HTERT RPE-1 (cell line): ENCODE results near the gene AZIN2.

Source experiments
- in situ Hi-C: fragments of 300-500 bp; cut with MboI; formaldehyde crosslinking; loops from 4 replicates; pipeline ENCODE4 v1.14.3; 2020; ENCODE audit warnings: low sequenced_read_pairs

AZIN2 gene

DNA sequence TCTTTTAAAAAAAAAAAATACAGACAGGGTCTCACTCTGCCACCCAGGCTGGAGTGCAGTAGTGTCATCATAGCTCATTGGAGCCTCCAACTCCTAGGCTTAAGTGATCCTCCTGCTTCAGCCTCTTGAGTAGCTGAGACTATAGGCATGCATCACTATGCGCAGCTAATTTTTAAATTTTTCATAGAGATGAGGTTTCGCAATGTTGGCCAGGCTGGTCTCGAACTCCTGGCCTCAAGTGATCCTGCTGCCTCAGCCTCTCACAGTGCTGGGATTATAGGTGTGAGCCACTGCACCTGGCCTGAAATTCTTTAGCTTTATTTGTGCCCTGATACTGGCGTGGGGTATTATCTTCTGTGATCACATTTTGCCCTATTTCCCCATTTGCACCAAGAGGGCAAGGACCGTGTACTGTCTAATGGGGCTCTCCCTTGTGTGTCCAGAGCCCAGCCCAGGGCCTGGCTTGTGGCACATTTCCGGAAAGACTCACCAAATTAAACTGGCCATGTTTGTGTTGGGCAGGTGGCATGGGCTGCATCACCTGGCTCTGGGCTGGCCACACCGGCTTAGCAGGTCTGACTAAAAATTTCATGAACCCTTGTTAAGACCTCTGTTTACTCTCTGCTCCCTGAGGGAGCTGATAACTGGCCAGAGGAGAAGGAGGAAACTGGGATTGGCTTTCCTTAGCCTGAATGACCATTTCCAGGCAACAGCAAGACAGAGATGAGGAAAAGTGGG, 68.7 kb downstream of the AZIN2 start:
- in situ Hi-C loops: no loop called here

DNA sequence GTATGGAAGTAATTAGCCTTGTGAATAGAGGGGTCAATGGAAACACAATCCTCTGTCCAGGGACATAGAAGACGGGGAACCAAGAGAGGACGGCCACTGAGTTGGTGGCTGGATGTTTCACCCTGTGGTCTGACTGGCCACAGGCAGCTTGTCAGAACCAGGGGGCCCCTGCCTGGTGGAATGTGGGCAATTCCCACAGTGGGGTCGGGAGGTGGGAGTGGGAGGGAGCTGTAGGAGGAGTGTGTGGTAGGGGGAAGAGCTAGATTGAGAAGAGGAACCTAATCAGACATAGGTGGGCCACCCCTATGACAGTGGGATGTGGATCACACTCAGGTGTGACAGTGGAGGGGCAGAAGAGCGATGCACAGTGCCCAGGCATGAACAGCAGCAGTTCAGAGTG, 69.6 kb downstream of the AZIN2 start:
- in situ Hi-C loops: no loop called here

DNA sequence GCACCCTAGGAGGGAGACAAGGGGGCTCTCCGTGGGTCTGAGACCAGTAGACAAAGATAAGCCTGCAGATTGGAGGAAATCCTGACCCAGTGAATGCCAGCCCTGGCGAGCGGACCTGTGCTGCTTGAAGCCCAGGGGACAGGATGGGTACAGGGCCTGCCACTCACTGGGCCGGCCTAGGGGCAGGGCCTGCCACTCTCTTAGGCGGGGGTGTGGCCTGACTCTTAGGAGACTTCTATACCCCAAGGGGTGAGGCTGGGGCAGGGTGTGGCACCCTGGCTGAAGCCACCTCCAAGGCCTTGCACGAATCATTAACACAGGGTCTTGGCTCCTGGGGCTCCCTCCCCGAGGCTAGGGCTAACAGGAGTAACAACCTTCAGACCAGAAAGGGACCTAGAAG, 70.2 kb downstream of the AZIN2 start:
- in situ Hi-C loops: no loop called here

DNA sequence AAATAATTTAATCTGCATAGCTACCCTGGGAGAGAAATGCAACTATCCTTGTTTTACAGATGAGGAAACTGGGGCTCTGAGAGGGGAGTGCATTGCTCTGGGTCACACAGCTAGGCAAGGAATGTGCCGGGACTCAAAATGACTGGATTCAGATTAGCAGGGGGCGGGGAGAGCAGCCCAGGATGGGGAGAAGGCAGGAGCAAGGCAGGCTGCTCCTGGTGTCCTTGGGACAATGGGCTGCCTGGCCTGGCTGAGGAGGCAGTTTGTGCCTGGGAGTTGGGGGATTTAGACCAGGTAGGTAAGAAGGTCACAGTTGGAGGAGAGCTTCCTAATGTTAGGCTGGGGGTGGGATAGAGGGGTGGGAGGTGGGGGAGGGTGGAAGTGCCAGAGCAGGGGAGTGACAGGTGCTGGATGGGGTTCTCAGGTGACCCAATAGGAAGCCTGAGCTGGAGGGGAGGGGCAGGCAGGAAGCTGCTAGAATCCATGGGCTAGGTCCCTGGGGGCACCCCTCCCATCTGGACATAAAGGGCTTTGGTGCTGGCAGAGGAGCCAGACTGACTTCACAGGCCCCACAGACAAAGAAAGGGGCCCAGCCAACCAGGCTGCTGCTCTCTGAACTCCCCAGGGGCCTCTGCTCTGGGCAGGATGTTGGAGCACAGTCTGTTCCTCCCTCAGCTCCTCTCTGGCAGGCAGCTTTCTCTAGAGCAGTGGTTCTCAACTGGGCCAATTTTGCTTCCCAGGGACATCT, 71.9 kb downstream of the AZIN2 start:
- in situ Hi-C loops: no loop called here

DNA sequence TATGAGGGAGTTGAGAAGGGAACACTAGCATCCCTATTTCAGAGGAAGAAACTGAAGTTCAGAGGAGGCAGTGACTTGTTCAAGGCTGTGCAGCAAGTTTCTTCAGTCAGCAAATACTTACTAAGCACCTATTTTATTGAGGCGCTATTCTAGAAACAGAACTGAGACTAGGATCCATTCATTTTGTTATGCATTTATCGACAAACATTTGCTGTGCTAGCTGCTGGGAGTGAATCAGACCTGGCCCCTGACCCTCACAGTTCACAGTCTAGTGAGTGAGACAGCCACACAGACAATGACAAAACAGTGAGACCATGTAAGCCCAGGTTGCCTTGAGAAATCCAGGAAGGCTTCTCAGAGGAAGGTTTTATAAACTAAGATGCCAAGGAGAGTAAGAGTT, 72.7 kb downstream of the AZIN2 start:
- in situ Hi-C loops: no loop called here

DNA sequence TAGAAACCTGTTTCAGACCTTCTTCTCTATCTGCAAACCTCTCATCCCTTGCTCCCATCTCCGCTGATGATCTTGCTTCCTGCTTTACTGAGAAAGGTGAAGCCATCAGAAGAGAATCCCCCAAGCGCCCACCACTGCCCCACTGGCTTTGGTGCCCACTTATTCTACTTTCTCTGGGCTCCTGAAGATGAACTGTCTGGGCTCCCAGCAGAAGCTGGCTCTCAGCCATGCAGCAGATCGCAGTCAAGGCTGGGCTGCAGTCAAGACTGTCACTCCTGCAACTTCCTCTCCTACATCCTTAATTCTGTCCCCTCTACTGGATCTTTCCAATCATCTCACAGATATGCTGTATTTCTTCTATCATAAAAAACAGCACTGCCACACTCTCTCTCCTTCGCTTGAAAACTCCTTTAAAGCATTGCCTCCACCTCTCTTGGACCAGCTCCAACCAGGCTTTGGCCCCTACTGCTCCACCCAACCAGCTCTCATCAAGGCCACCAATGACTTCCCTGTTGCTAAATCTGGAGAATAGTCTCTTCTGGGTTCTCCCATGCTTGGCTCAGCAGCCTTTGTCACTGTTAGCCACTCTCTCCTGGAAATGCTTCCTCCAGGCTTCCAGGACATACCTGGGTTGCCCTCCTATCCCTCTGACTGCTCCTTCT, 75.1 kb downstream of the AZIN2 start:
- in situ Hi-C loops: no loop called here

DNA sequence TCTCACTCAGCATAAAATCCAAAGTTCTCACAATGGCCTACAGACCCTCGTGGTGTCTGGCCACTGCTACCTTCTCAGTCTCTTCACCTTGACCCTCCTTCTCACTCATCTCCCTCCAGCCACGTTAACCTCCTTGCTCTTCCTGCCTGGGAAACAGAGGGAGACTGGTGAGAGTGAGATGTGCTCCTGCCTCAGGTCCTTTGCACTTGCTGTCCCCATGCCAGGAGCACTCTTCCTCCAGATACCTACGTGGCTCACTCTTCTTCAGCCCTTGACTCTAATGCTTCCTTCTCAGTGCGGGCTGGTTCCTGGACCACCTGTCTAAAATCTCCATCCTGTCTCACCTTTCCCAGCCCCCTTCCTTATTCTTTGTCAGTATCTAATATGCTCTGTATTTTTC, 76.2 kb downstream of the AZIN2 start:
- in situ Hi-C loops: no loop called here

DNA sequence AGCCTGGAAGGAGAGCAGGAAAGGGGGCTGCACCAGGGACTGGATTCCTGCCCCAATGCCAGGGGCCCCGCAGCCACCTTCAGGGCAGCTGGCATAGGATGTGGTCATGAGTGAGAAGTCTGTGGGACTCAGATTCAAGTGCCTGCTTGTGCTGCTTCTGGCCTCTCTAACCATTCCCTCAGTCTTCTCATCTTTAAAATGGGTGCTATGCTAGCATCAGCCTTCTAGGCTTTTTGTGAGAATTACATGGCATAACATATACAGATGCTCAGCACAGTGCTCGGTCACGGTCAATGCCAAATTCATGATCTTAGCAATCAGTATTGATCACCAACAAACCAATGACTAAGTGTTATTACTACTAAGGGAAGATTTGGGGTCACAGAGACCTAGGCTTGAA, 77.4 kb downstream of the AZIN2 start:
- in situ Hi-C loops: no loop called here

DNA sequence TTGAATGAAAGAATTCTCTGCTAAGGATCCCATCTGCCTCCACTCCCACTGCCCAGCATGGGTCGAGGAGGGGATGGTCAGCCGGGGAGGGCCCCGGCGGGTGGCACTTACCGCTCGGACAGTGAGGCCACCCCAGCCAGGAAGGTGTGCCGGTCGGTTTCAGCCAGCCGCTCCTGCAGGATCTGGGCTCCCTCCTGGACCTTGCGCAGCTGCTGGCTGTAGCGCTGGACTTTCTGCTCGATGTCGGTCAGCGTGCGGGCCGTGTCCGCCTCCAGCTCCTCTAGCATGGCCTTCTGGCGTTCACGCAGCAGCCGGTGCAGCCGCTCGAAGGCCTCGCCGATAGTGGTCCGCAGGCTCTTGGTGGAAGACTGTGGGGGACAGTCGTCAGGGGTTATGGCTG, 78.6 kb downstream of the AZIN2 start:
- in situ Hi-C loops: no loop called here

DNA sequence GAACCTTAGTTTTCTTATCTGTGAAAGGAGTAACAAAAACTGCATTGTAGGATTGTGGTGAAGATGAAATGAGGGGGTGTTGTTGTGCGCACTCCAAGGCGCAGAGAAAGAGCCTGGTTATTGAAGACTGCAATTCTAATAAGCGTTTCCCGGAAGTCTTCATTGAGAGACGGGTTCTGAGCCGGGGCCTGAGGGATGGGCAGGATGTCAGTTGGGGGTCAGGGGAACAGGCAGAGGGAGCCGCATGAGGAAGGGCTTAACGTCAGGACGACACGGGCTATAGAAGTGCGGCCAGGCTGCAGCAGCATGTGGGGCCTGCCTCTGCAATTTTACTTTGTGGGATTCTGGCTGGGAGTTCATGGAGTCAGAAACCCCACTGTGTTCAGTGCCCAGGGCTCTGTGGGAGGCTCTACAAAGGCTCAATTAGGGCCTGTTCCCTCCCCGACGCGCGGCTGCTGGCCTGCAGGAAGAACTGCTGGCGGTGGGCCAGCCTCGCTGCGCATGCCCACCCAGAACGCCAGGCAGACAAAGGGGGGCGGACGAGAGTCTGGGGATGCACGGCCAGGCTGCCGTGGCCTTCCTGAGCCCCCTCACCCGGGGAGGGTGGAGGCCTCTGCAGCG, 80.2 kb downstream of the AZIN2 start:
- in situ Hi-C loops: no loop called here

DNA sequence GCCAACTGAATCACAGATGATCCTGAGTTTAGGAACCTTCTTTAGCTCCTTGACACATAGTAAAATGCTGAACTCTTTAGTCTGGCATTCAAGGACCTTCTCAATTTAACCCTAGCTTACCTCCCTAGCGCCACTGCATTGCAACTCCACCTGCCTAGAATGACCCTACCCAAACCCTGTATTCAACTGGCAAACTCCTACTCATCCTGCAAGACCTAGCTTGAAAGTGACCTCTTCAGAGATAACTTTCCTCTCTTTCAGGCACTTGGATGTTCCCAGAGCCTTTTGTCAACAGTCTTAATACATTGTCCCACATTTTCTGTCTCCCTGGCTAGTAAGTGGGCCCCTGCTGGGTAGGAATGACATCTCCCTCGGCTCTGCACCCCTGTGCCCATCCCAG, 81.2 kb downstream of the AZIN2 start:
- in situ Hi-C loops: no loop called here

DNA sequence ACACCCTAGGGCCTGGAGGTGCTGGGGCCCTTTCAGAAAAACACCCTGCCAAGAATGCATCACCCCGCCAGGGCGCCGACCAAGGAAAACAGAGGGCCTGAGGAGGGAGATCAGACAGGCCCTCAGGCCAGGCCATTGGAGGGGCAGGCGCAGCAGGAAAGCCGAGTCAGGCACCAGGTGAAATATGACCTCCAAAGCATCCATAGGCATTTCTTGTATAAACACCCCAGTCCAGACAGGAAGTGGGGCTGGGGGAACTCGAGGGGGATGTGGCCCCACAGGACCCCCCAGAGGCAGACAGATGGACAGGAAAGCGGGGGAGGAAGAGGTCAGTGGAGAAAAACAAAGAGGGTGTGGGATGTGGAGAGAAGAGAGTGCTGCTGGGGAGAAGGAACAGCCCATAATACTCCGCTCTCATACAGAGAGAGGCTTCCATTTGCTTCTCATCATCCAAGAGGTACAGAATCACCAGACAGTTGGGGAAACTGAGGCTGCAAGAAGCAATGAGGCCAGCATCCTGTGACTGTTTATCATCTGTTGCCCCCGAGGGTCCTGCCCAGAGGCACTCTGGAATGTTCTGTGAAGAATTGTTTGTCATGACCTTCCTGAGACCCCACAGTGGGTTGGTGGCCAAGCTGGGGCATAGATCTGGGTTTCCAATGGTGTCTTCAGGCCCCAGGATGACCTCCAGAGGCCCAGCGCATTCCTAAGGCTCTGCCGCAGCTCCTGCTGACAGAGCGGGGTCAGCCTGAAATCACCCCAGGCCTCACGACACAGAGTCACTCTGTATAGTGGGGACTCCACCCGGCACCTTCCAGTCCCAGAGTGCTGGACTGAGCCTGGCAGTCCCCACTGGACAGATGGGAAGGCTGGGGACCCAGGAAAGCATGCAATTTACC, 82.9 kb downstream of the AZIN2 start:
- in situ Hi-C loops: no loop called here

DNA sequence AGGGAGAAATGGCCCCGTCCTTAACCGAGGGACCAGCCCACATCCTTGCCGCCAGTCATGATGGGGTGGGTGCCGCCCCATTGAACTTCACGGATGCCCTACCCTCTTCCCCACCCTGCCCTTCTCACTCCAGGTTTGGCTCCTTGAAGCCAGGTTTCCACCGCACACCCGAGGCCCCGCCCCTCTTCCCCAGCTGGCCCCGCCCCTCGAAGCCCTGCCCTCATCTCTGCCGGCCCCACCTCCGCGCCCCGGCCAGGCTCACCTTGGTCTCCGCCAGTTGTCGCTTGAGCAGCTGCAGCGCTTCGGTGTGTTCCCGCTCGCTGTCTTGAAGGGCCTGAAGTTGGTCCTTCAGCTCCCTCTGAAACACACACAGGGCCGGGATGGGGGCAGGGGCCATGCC, 84.3 kb downstream of the AZIN2 start:
- in situ Hi-C loops: no loop called here

DNA sequence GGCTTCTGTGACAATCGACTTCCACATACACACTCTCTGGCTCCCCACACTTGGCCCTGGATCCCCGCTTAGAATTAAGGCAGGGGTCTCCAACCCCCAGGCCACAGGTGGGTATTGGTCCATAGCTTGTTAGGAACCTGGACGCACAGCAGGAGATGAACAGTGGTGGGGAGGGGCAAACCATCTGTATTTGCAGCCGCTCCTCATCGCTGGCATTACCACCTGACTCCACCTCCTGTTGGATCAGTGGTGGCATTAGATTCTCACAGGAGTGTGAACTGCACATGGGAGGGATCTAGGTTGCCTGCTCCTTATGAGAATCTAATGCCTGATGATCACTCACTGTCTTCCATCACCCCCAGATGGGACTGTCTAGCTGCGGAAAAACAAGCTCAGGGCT, 84.9 kb downstream of the AZIN2 start:
- in situ Hi-C loops: no loop called here

DNA sequence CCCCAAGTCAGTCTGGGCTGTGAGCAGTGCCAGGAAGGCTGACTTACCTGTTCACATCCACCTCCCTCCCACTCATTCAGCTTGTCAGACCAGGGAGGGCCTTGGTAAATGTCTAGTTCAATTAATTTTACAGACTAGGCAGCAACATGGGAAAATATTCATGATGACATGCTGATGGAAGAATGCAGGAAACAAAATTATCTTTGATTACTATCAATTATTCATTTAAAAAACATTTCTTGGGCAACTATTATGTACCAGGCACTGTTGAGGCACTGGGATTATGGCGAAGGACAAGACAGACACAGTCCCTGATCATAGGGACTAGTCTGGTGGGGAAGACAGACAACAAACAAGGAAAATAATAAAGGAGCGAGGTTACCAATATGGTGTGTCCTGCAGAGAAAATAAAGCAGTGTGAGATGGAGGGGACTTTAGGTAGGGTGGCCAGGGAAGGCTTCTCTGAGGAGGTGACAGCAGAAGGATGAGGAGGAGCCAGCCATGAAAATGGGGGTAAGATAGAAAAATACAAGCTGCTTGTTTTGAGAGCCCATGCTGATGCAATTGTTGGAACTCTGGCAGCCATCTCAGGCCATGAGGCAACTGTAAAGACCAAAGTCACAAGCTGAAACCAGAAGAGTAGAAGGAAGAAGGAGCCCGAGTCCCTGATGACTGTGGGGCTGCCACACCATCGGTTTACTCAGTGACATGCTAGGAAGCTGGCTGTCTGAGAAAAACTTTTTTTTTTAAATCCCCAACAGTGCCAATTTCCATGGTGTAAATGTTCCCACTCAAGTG, 86.9 kb downstream of the AZIN2 start:
- in situ Hi-C loops: no loop called here

DNA sequence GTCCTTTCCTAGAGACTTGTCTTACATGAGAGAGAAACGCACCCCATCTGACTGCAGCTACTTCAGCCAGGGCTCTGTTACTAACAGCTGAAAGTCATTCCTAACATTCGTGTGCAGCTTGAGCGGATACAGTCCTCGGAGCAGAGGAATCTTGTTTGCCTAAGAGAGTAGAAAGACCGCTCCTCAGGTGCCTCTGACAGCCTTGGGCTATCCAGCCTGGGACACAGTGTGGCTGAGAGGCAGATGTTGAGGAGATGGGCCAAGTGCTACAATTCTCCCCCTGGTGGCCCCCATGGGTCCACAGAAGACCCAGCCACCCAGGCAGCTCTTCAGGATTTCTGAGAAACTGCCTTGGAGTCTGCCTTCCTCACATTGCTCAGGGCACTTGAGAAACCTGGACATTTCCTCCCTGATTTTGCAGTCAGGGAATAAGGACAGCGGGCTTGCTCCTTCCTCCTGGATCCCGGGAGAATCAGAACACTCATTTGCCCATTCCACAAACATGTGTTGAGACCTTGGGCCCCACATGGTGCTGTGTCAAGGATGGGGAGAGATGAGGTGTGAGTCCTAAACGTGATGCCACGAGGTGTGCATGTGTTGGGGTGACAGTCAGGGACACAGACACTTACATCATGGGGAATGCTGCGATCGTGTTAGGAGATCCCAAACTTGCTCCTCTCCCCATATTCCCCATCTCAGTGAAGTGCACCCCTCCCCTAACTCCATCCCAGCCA, 87.8 kb downstream of the AZIN2 start:
- in situ Hi-C loops: no loop called here

DNA sequence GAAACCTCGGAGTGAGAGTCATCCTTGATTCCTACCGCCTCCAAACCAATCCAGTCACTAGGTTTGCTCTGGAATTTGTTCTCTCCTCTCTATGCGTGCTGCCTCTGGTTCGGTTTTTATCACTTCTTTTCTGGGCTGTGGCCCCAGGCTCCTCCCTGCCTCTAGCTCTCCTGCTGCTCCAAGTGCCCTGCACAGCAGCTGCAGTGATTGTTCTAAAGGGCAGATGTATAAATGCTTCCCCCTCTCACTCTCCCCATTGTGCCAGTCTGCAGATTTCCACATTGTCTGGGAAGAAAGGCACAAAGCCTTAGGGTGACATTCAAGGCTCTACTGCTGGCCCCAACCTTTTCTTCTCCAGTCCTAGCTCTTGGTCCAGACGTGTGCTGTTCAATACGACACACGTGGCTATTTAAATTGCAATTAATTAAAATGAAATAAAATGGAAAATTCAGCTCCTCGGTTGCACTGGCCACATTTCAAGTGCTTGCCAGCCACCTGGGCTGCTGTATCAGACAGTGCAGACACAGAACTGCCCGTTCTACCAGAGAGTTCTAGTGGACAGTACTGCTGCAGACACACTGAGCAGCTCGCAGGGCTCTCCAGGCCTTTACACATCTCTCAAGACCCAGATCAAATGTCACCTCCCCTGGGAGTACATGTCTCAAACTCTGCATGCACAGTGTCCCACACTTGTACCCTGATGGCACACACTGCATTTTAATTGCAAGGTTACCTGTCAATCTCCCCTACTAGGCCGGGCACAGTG, 88.5 kb downstream of the AZIN2 start:
- in situ Hi-C loops: no loop called here
